ENCODE data around the gene ATG10.

Gene ATG10

DNA sequence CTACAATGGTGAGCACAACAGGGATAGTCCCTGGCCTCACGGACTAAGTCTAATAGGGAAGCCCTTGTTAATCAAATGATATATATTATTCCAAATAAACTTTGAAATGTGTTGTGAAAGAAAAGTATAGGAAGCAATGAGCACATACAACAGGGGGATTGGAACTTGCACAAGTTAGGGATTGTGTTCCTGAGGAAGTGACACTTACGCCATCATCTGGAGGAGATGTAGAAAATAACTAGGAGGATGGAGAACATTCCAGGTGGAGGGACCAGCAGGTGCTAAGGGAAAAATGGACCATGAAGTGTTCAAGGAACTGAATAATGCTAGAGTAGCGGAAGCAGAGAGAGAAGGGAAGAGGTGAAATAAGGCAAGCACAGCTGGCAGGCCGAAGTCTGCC, 325.1 kb downstream of the ATG10 start:
- Histone ChIP-seq H3K4me3 (ENCODE audit: insufficient read depth, low read depth, low read length, poor library complexity, severe bottlenecking) (no peak overlapping the region), H3K4me1 (ENCODE audit: control insufficient read depth, insufficient read depth, low read length, poor library complexity, severe bottlenecking) (no peaks in the 10 kb centered on the region), H3K36me3 (ENCODE audit: control insufficient read depth, insufficient read depth, low read length) (no peaks in the 10 kb centered on the region), H3K27ac (ENCODE audit: insufficient read depth, low read length, poor library complexity, severe bottlenecking) (no peak overlapping the region), H3K27me3 (replicated peaks; ENCODE audit: control insufficient read depth, insufficient read depth, low read length, poor library complexity, severe bottlenecking) (no peaks in the 10 kb centered on the region), H3K9me3 (ENCODE audit: control insufficient read depth, low read length) (no peaks in the 10 kb centered on the region)
- no peak for DNase-seq

DNA sequence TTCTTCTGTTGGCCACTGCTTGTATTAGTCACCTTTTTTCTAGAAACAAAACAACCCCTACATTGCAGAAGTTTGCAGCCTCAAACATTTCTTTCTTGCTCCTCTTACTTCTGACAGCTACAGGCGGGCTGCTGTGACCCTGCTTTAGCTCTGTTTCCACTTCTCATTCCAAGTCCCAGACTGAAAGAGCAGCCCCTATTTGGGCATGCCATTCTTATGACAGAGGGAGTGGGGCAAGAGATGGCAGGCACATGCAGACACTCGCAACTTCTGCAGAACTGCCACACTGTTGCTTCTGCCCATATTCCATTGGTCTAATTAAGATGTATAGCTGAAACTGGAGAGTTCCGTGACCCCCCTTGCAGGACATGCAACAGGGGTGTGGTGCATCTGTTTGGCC, 325.9 kb downstream of the ATG10 start:
- H3K27me3 ChIP-seq (replicated peaks; ENCODE audit: control insufficient read depth, insufficient read depth, low read length, poor library complexity, severe bottlenecking), result no peaks in the 10 kb centered on the region
- no peak for DNase-seq
- no peaks in the 10 kb centered on the region for H3K4me1 ChIP-seq (ENCODE audit: control insufficient read depth, insufficient read depth, low read length, poor library complexity, severe bottlenecking)
- H3K9me3 ChIP-seq (ENCODE audit: control insufficient read depth, low read length), result no peaks in the 10 kb centered on the region
- H3K36me3 ChIP-seq (ENCODE audit: control insufficient read depth, insufficient read depth, low read length), result no peaks in the 10 kb centered on the region
- no peak overlapping the region for H3K4me3 ChIP-seq (ENCODE audit: insufficient read depth, low read depth, low read length, poor library complexity, severe bottlenecking)
- H3K27ac ChIP-seq (ENCODE audit: insufficient read depth, low read length, poor library complexity, severe bottlenecking), result no peak overlapping the region

DNA sequence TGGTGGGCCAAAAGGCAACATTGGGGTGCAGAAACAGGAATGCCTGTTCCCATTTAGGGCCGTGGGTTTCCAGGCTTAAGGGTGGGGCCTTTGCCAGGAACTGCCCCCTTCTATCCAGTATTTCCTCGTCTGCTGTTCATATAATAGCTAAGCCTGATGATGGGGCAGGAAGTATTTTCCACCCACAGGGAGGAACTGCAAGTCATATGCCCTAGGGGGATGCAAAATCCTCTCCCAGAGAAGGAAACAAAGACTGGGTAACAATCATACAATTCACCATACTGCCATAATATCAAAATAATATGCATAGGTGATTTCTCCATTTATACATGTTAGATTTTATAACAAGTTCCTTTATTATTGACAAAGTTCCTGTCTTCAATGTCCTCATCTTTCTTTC, 326.8 kb downstream of the ATG10 start:
- Histone ChIP-seq H3K27me3 (replicated peaks; ENCODE audit: control insufficient read depth, insufficient read depth, low read length, poor library complexity, severe bottlenecking) (no peaks in the 10 kb centered on the region), H3K9me3 (ENCODE audit: control insufficient read depth, low read length) (no peaks in the 10 kb centered on the region), H3K4me3 (ENCODE audit: insufficient read depth, low read depth, low read length, poor library complexity, severe bottlenecking) (no peak overlapping the region), H3K27ac (ENCODE audit: insufficient read depth, low read length, poor library complexity, severe bottlenecking) (no peak overlapping the region), H3K4me1 (ENCODE audit: control insufficient read depth, insufficient read depth, low read length, poor library complexity, severe bottlenecking) (no peaks in the 10 kb centered on the region), H3K36me3 (ENCODE audit: control insufficient read depth, insufficient read depth, low read length) (no peaks in the 10 kb centered on the region)
- DNase-seq, result no peak

DNA sequence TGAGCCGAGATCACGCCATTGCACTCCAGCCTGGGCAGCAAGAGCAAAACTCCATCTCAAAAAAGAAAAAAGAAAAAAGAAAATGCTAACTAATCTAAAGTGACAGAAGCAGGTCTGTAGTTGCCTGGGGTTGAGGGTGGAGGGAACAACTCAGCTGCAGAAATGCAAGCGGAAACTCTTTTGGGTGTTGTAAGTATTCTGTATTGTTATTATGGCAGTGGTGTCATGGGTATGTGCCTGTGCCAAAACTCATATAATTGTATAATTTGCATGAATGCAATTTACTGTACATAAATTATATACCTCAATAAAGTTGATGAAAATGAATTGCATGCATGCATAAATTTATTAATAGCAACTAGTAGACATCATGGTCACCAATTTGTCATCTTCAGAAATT, 329.4 kb downstream of the ATG10 start:
- Histone ChIP-seq H3K27me3 (replicated peaks; ENCODE audit: control insufficient read depth, insufficient read depth, low read length, poor library complexity, severe bottlenecking) (no peaks in the 10 kb centered on the region), H3K4me3 (ENCODE audit: insufficient read depth, low read depth, low read length, poor library complexity, severe bottlenecking) (no peak overlapping the region), H3K36me3 (ENCODE audit: control insufficient read depth, insufficient read depth, low read length) (no peaks in the 10 kb centered on the region), H3K9me3 (ENCODE audit: control insufficient read depth, low read length) (no peaks in the 10 kb centered on the region), H3K27ac (ENCODE audit: insufficient read depth, low read length, poor library complexity, severe bottlenecking) (no peak overlapping the region), H3K4me1 (ENCODE audit: control insufficient read depth, insufficient read depth, low read length, poor library complexity, severe bottlenecking) (no peaks in the 10 kb centered on the region)
- DNase-seq, result no peak
